HEK293 (cell line): ENCODE results near the gene C6orf58.

ENCODE experiments used
- CTCF ChIA-PET: fragments of 350-600 bp; formaldehyde crosslinking; extraction: SDS; loops from one replicate; lab custom pipeline; 2021; ENCODE audit warnings: antibody characterized with exemption; lab: Yijun Ruan, JAX
- POLR2A ChIA-PET: fragments of 300-600 bp; formaldehyde crosslinking; extraction: SDS; loops from one replicate; lab custom pipeline; 2020; ENCODE audit warnings: antibody characterized with exemption, inconsistent platforms; lab: Yijun Ruan, JAX
- H3K27ac ChIP-seq: fragments of 200-500 bp; sonication (Bioruptor generic); 2 replicates; pipeline ENCODE4 v1.5.1; 2014; ENCODE audit warnings: low read depth, low read length, control low read depth, inconsistent platforms; ENCODE audit errors: extremely low read depth
- H3K36me3 ChIP-seq, 2 experiments: fragments of 200-500 bp in 1 of 2; sonication (Bioruptor generic) in 1 of 2; 1 replicate in 1 of 2; 2 replicates in 1 of 2; pipeline ENCODE4 v1.5.1; 2014 to 2017; ENCODE audit warnings: inconsistent platforms in 2 of 2, low read length in 2 of 2; ENCODE audit not compliant: control insufficient read depth in 2 of 2, insufficient read depth in 1 of 2
- H3K4me1 ChIP-seq: fragments of 200-500 bp; sonication (Bioruptor generic); 2 replicates; pipeline ENCODE4 v1.5.1; 2014; ENCODE audit warnings: mild to moderate bottlenecking, low read length, inconsistent platforms; ENCODE audit not compliant: control insufficient read depth, insufficient read depth
- H3K4me3 ChIP-seq: 2 replicates; pipeline ENCODE4 v1.5.1; 2011; ENCODE audit warnings: low read depth, mild to moderate bottlenecking, control low read depth, low read length, moderate library complexity
- H3K9me3 ChIP-seq: fragments of 200-500 bp; sonication (Bioruptor generic); 2 replicates; pipeline ENCODE4 v1.5.1; 2014; ENCODE audit warnings: low read depth, low read length, inconsistent platforms; ENCODE audit not compliant: control insufficient read depth, insufficient read depth
- FEZF1 ChIP-seq: fragments of 450-650 bp; formaldehyde crosslinking; IDR thresholded peaks from 2 replicates; pipeline ENCODE4 v1.5.1; 2016; ENCODE audit warnings: missing biosample characterization, missing genetic modification characterization
- GLI4 ChIP-seq: fragments of 450-650 bp; formaldehyde crosslinking; IDR thresholded peaks from 2 replicates; pipeline ENCODE4 v1.5.1; 2016; ENCODE audit warnings: missing biosample characterization, missing genetic modification characterization
- INSM2 ChIP-seq: fragments of 450-650 bp; formaldehyde crosslinking; IDR thresholded peaks from 2 replicates; pipeline ENCODE4 v1.5.1; 2016; ENCODE audit warnings: missing biosample characterization, missing genetic modification characterization
- KLF16 ChIP-seq: fragments of 450-650 bp; formaldehyde crosslinking; IDR thresholded peaks from 2 replicates; pipeline ENCODE4 v1.5.1; 2017; ENCODE audit warnings: missing biosample characterization, missing genetic modification characterization
- MYNN ChIP-seq: fragments of 450-650 bp; formaldehyde crosslinking; IDR thresholded peaks from 2 replicates; pipeline ENCODE4 v1.5.1; 2016; ENCODE audit warnings: missing biosample characterization, missing genetic modification characterization, borderline replicate concordance
- TCF7L2 ChIP-seq: IDR thresholded peaks from 2 replicates; pipeline ENCODE4 v1.6.1; 2011; ENCODE audit warnings: low read depth, mild to moderate bottlenecking, inconsistent platforms, low read length, moderate library complexity, borderline replicate concordance
- ZBTB1 ChIP-seq: fragments of 450-650 bp; formaldehyde crosslinking; IDR thresholded peaks from 2 replicates; pipeline ENCODE4 v1.5.1; 2016; ENCODE audit warnings: missing biosample characterization, missing genetic modification characterization
- ZBTB11 ChIP-seq: fragments of 450-650 bp; formaldehyde crosslinking; conservative IDR thresholded peaks from 2 replicates; pipeline ENCODE4 v1.5.1; 2016; ENCODE audit warnings: low read depth, missing biosample characterization, missing genetic modification characterization
- ZFP69B ChIP-seq: fragments of 450-650 bp; formaldehyde crosslinking; IDR thresholded peaks from 2 replicates; pipeline ENCODE4 v1.5.1; 2016; ENCODE audit warnings: missing biosample characterization, missing genetic modification characterization
- ZNF112 ChIP-seq: fragments of 450-650 bp; formaldehyde crosslinking; IDR thresholded peaks from 2 replicates; pipeline ENCODE4 v1.5.0; 2017; ENCODE audit warnings: missing biosample characterization, missing genetic modification characterization
- ZNF132 ChIP-seq: fragments of 450-650 bp; formaldehyde crosslinking; IDR thresholded peaks from 2 replicates; pipeline ENCODE4 v1.5.1; 2017; ENCODE audit warnings: missing biosample characterization, missing genetic modification characterization, borderline replicate concordance
- ZNF133 ChIP-seq: fragments of 450-650 bp; formaldehyde crosslinking; IDR thresholded peaks from 2 replicates; pipeline ENCODE4 v1.5.1; 2016; ENCODE audit warnings: missing biosample characterization, missing genetic modification characterization
- ZNF2 ChIP-seq: fragments of 450-650 bp; formaldehyde crosslinking; IDR thresholded peaks from 2 replicates; pipeline ENCODE4 v1.5.1; 2016; ENCODE audit warnings: missing biosample characterization, missing genetic modification characterization
- ZNF280C ChIP-seq: fragments of 450-650 bp; formaldehyde crosslinking; IDR thresholded peaks from 2 replicates; pipeline ENCODE4 v1.5.1; 2016; ENCODE audit warnings: missing biosample characterization, missing genetic modification characterization
- ZNF311 ChIP-seq: fragments of 450-650 bp; formaldehyde crosslinking; IDR thresholded peaks from 2 replicates; pipeline ENCODE4 v1.5.1; 2017; ENCODE audit warnings: missing biosample characterization, missing genetic modification characterization, borderline replicate concordance
- ZNF391 ChIP-seq: fragments of 450-650 bp; formaldehyde crosslinking; IDR thresholded peaks from 2 replicates; pipeline ENCODE4 v1.5.1; 2016; ENCODE audit warnings: low read depth, missing biosample characterization, missing genetic modification characterization, borderline replicate concordance
- ZNF394 ChIP-seq: fragments of 450-650 bp; formaldehyde crosslinking; IDR thresholded peaks from 2 replicates; pipeline ENCODE4 v1.5.1; 2016; ENCODE audit warnings: missing biosample characterization, missing genetic modification characterization, mild to moderate bottlenecking, moderate library complexity, borderline replicate concordance
- ZNF473 ChIP-seq: fragments of 450-650 bp; formaldehyde crosslinking; IDR thresholded peaks from 2 replicates; pipeline ENCODE4 v1.5.1; 2017; ENCODE audit warnings: missing biosample characterization, missing genetic modification characterization
- ZNF626 ChIP-seq: fragments of 450-650 bp; sonication (Bioruptor Pico); formaldehyde crosslinking; IDR thresholded peaks from 2 replicates; pipeline ENCODE4 v1.5.1; 2018; ENCODE audit warnings: missing biosample characterization, missing genetic modification characterization, inconsistent platforms
- ZNF645 ChIP-seq: fragments of 450-650 bp; formaldehyde crosslinking; IDR thresholded peaks from 2 replicates; pipeline ENCODE4; 2016; ENCODE audit warnings: missing biosample characterization, missing genetic modification characterization
- ZNF664 ChIP-seq: fragments of 450-650 bp; formaldehyde crosslinking; IDR thresholded peaks from 2 replicates; pipeline ENCODE4 v1.5.1; 2016; ENCODE audit warnings: missing biosample characterization, missing genetic modification characterization
- ZNF837 ChIP-seq: fragments of 450-650 bp; formaldehyde crosslinking; IDR thresholded peaks from 2 replicates; pipeline ENCODE4 v1.5.1; 2016; ENCODE audit warnings: missing biosample characterization, missing genetic modification characterization

Gene C6orf58

GRCh38 chr6:127578900-127579299, 1.9 kb downstream of the C6orf58 start:
- POLR2A ChIA-PET, result no interaction called here
- Histone ChIP-seq H3K9me3 (no peaks in the 10 kb centered on the region), H3K36me3 (no peaks in the 10 kb centered on the region), H3K4me3 (no peak overlapping the region), H3K27ac (no peak overlapping the region), H3K4me1 (peaks cover 2% of the 10 kb centered on the region; the same call in 1 of the 2 replicates)
- TF ChIP-seq ZNF664 (tag by site-specific recombination), result no peak
- peak; percentile 55 for TF ChIP-seq ZNF133 (tag by site-specific recombination)
- TF ChIP-seq ZNF394 (tag by site-specific recombination), result no peak
- CTCF ChIA-PET, result interaction anchor here (0.7 to 1.2 kb wide), 2 partner anchors 62 to 64 kb away, joined by 3 to 4 read pairs; no protein-coding TSS in a partner anchor

- Histone ChIP-seq H3K4me1 (no peaks in the 10 kb centered on the region), H3K27ac (no peak overlapping the region), H3K36me3 (no peaks in the 10 kb centered on the region), H3K4me3 (no peak overlapping the region), H3K9me3 (no peaks in the 10 kb centered on the region)
- no peak for TF ChIP-seq ZNF837 (tag by site-specific recombination)
- no peak for TF ChIP-seq ZNF311 (tag by site-specific recombination)
- no peak for TF ChIP-seq ZNF391 (tag by site-specific recombination)
- no peak for TF ChIP-seq ZBTB1 (tag by site-specific recombination)
- TF ChIP-seq FEZF1, result no peak
- TF ChIP-seq ZNF2 (tag by site-specific recombination), result no peak
- no peak for TF ChIP-seq ZBTB11 (tag by site-specific recombination)
- no peak for TF ChIP-seq GLI4 (tag by site-specific recombination)
- TF ChIP-seq ZNF645 (tag by site-specific recombination), result no peak
- no peak for TF ChIP-seq ZNF132 (tag by site-specific recombination)
- ChIA-PET CTCF (no interaction called here), POLR2A (no interaction called here)
These were observed 4.6 kb downstream of the C6orf58 start for GRCh38 chr6:127581576-127581975.

- POLR2A ChIA-PET, result no interaction called here
- no peak overlapping the region for H3K4me3 ChIP-seq
These were observed 5.9 kb downstream of the C6orf58 start for GRCh38 chr6:127582777-127583462.

More at GRCh38 chr6:127582777-127583462, 5.9 kb downstream of the C6orf58 start:
- Histone ChIP-seq H3K9me3 (no peaks in the 10 kb centered on the region), H3K27ac (no peak overlapping the region), H3K4me1 (no peaks in the 10 kb centered on the region), H3K36me3 (no peaks in the 10 kb centered on the region)
- no peak for TF ChIP-seq TCF7L2
- TF ChIP-seq ZFP69B (tag by site-specific recombination), result no peak
- TF ChIP-seq ZNF280C (tag by site-specific recombination), result no peak
- no peak for TF ChIP-seq ZNF837 (tag by site-specific recombination)
- TF ChIP-seq ZNF473 (tag by site-specific recombination), result no peak
- TF ChIP-seq GLI4 (tag by site-specific recombination), result no peak
- TF ChIP-seq ZNF112 (tag by site-specific recombination), result no peak
- no peak for TF ChIP-seq ZNF133 (tag by site-specific recombination)
- TF ChIP-seq MYNN, result no peak
- no peak for TF ChIP-seq KLF16 (tag by site-specific recombination)
- no peak for TF ChIP-seq ZNF626 (tag by site-specific recombination)
- TF ChIP-seq INSM2 (tag by site-specific recombination), result no peak
- CTCF ChIA-PET, result no interaction called here
